Activated CD4-positive, alpha-beta T cell treated with anti-CD3 and anti-CD28 coated beads, Interleukin-2, amount 50 U/mL, for 1 hour (primary cell): ENCODE data around the gene ATIC.

Experiments used
- DNase-seq: peaks from one replicate; pipeline ENCODE4 v3.0.0-alpha.2; 2020

ATIC gene

DNA sequence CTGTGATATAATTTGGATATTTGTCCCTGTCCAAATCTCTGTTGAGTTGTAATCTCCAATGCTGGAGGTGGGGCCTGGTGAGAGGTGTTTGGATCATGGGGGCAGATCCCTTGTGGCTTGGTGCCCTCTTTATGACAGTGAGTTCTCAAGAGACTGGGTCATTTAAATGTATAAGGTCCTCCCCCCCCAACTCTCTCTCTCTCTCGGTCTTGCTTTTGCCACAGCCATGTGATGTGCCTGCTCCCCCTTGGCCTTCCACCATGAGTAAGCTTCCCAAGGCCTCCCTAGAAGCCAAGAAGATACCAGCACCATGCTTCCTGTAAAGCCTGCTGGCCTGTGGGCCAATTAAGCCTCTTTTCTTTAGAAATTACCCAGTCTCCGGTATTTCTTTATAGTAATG is 65.4 kb downstream of the ATIC start:
- DNase-seq, result no peak

DNA sequence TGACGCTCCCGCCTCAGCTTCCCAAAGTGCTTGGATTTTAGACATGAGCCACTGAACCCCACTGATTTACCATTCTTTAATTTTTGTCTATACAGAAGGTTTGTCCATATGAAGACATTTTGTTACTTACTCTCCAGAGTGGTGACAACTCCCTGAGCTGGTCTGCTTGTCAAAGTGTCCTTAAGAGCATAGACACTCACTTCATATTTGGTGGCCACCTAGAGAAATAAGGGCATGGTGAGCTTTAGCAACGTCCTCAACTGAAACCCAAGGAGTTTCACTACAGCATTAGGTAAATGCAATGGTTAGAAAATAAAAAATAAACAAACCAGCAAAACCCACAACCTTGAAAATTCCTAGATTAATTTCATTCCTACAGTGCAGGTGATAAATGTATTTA is 66.2 kb downstream of the ATIC start:
- no peak for DNase-seq

DNA sequence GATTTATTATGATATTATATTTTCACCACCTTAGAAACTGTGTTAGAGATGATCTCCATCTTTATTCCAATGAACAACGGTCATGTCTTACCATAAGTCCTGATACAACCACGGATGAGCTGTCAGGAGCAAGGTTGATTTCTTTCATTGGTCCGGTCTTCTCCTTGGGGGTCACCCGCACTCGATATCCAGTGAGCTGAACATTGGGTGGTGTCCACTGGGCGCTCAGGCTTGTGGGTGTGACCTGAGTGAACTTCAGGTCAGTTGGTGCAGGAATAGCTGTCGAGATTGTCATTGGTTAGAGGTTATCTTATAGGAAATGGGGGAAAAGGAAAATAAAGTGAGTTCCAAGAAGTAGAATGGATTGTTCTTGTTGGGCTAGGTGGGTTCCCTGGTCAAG is 67.2 kb downstream of the ATIC start:
- no peak for DNase-seq

DNA sequence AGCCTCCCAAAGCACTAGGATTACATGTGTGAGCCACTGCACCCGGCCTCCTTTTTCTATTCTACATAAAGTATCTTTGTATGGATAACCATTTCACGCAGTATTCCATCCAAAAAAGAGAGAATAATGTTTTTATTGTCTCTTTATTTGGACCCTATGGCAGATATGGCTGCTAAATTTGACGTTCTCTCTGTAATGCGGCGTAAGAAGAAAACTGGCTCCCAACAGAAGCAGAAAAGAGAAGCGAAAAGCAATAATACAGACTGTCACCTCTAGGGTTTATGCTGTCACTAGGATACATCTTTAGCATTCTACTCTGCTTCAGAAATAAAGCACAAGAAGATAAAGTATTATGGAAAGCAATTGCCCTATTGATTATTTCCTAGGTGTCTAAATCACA is 68.1 kb downstream of the ATIC start:
- DNase-seq, result no peak

DNA sequence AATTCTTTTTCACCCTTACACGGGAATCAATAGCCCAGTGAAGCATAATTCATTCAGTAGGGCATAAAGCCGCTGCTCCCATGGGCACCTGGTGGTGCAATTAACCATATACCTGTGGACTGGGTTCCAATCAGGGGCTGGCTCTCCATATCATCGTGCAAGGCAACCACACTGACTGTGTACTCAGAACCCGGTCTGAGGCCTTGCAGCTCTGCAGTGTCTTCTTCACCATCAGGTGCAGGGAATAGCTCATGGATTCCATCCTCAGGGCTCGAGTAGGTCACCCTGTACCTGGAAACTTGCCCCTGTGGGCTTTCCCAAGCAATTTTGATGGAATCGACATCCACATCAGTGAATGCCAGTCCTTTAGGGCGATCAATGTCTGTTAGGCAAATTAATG is 68.8 kb downstream of the ATIC start:
- DNase-seq, result no peak

DNA sequence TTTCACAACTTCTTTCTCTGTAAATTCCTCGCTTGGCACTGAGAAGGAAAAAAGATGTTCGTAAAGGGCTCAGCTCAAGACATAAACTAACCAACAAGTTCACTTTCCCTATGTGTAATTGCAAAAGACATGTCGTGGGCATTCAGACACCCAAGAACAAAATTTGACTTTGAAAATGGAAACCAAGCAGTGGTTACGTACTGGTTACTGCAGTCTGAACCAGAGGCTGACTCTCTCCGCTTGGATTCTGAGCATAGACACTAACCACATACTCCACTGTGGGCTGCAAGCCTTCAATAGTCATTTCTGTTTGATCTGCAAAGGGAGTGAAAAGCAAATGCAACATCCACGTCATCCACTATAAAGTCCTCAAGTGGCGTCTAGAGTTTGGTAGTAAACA is 70.2 kb downstream of the ATIC start:
- DNase-seq, result no peak

DNA sequence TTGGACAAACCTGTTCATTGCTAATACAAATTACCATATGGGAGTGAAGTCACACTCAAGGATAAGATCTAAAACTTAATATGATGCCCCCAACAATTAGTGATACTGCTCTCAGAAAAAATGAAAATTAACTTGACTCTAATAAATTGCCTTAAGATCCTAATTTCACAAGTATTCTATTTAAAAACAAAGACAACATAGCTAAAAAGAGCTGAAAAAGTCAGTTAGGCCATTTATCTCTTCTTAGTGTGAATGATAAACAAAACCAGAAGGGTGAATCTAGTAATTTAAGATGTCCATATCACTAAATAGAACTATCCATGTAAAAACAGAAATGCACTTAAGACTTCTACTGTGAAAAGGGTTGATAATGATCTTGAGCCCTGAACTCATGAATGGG is 70.6 kb downstream of the ATIC start:
- no peak for DNase-seq

DNA sequence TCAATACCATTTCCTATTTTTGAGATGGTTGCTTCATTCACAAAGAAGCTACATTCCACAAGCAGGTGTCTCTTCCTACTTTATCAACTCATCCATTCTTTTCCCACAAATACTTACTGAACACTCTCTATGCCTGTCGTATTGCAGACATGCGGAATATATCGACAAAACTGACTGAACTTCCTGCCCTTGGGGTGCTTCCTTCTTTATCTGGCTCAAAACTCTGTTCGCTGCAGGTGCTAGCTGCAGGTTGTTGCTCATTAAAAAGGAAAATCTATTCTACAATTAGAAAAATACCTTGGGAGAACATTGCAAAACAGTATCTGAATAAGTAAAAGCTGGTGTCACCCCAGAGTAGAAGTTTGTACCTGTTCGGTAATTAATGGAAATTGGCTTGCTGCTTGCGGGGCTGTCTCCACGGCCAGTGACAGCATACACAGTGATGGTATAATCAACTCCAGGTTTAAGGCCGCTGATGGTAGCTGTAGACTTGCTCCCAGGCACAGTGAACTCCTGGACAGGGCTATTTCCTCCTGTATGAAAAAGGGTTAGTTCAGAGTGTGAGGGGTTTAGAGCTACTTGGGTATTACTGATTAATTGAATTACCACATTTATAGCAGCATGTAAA is 71.9 kb downstream of the ATIC start:
- DNase-seq, result no peak

DNA sequence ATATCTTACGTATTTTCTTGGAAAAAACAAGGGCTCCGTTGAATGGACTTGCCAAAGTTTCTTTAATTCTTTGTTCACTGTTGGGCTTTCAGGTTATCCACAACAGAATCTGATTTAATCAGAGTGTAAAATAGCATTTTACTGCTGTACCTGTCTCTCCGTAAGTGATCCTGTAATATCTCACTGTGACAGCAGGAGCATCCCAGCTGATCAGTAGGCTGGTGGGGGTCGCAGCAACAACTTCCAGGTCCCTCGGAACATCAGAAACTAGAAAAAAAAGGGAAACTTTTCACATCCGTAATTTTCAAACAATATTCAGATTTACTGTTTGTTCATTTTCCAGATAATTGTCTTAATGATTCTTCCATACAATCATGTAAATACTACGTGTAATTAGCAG is 72.9 kb downstream of the ATIC start:
- no peak for DNase-seq

DNA sequence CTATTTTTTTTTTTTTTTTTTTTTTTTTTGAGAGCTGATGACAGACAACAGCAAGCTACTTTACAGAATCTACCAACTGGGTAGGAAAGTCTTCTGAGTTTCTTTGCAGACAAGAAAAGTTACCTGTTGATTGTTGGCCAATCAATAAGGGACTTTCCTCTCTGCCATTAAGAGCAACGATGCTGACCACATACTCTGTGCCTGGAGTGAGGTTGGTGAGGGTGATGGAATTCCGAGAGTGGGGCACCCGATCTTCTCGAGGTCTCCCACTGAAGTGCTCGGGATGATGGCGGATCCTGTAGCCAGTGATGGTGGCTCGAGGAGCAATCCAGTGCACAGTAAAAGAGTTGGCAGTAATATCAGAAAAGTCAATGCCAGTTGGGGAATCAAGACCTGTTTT is 74.7 kb downstream of the ATIC start:
- no peak for DNase-seq

DNA sequence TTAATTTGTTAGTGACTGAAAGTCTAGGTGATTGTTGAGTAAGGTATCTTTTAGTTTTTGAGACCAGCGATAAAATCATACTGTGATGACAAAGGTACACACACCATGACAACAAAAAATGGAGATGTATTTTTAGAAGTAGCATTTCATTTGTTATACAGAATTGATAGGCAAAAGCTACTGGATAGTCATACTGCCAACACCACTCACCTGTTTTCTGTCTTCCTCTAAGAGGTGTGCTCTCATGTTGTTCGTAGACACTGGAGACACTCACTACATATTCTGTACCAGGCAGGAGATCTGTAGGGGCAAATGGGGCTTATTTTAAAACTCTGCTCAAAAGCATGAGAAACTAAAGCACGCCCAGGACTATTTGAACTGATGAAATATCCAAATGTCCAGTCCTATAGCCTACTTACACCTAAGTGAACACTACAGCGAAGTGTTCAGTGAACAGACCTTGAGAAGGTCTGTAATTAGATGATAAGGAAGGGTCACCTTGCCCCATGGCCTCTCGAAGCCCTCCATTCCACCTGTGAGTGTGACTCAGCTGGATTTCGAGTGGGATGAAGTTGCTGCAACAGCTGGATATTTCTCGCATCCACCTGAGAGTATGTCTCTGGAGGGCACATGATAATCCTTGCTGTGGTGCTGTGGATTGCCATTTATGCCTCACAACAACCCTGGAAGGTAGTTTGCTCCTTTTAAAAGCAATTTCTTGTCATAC is 76.3 kb downstream of the ATIC start:
- no peak for DNase-seq

DNA sequence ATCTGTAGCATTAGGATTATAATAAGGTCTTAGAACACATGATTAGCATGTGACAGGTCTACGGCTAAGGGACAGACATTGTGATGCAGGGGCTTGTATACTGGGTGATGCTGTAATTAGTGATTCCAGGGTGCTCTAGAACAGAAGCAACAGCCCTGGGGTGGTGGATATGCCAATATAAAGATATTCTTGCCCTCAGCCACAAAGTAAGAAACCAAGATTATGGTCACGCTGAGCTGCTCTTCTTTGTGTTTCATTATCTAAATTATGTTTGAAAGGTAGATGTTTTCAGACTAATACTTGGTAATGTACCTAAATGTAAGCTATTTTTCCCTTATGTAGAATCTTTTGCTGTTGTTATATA is 78.7 kb downstream of the ATIC start:
- DNase-seq, result no peak

DNA sequence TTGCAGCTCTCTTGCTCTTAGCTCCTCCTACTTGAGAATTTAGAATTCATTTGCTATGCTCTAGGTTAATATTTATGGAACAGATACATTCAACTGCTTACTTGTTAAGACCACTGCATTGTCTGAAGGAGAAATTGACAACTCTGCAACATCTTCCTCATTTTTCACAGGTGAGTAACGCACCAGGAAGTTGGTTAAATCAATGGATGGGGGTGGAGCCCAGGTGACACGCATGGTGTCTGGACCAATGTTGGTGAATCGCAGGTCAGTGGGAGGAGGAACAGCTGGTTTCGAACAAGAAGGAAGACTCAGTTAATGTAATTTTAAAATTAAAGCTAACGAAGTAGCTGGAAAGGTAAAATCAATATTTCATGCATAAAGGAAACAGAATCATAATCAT is 79.7 kb downstream of the ATIC start:
- no peak for DNase-seq

DNA sequence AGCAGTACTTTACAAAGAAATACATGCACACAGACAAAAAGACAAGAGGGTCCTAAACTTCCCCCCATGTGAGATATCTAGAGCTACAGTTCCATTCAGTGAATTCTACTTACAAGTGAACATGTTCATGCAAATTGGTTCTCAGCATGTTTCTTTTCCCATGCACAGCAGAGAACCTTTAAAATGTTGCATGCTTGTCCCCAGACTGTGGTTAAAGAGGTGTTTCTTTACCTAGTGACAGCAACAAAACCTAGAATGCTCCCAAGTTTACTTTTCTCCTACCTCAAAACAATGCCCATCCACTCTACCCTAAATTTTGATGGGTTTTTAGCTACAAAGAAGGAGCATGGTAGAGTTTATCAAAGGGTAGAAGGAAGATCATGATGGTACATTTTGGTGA is 80.3 kb downstream of the ATIC start:
- DNase-seq, result no peak

DNA sequence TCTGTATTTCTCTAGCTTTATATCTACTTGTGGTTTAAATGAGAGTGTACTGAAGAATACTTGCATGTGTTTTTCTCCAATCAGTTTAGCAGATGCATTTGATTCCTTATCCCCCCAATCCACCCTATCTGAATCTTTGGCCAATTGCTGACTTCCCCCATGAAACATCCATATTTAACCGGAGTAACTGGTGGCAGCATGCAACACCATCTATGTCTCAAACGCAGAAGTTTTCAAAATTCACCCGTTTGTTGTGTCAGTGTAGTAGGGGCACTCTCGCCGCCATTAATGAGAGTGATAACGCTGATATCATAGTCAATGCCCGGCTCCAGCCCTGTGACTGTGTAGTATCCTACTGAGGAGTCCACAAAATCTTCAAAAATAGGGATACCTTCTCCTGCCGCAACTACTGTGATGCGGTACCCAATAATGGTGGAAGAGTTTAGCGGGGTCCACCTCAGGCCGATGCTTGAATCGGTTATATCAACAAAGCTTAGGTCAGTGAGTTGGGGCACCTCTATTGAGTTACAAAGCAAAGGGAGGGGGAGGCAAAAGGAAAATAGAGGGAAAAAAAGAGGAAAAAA is 80.9 kb downstream of the ATIC start:
- no peak for DNase-seq

DNA sequence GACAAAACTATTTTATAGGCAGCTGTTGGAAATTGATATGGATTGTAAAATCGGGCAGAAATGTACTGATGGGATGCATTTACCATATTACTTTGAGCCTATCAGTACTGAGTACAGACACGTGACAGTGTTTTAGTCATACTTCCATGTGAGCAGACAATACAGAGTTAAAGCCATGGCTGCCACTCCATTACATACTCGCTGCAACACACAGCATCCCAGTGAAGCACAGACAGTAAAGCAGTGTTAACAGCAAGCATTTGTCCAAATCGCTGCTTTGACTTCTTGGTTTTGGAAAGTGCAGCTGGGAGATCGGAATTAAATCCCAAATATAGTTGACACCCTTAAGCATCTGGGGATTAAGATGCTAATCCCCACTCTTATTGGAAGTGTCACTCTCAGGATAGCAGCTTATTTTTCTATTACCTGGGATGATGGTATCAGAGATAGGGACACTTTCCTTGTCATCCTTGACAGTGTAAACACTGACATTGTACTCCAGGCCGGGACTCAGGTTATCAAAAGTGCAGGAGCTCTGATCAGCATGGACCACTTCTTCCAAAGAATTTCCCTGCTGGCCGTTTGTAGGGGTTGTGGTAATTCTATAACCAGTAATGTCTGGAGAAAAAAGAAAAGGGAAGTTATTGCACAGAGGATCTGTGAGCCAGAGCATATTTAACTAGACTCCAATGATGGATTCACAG is 82.4 kb downstream of the ATIC start:
- DNase-seq, result no peak

DNA sequence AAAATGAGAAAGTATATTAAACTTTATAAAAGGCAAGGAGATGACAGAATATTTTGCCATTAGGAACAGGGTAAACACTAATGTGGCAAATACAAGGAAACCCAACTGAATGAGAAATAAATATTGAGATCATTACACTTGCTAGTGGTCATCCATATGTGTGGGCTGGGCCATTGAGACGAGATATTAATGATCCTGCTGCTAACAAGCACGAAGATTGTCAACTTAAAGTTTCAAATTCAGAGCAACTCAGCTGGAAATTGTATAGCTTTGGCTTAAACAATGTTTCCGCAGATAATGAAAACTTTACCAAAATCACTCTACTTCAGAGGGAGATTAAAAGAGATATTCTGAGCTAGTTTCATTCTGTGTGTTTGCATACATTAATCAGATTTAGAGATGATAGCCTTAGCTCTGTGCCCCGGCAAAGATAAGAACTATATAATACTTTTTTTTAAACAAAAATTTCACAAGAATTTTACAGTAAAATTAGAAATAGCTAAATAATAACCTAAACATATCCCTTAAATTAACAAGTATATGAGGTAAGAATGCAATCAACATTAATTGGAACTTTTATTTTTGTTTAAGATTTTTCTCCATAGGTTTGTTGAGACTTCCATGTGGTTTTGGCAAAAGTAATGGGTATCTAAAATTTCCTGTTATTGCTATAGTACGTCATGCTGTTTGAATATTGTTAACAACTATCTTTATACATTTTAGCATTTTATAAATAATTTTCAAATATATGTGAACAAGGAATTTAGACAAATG is 84.0 kb downstream of the ATIC start:
- no peak for DNase-seq

DNA sequence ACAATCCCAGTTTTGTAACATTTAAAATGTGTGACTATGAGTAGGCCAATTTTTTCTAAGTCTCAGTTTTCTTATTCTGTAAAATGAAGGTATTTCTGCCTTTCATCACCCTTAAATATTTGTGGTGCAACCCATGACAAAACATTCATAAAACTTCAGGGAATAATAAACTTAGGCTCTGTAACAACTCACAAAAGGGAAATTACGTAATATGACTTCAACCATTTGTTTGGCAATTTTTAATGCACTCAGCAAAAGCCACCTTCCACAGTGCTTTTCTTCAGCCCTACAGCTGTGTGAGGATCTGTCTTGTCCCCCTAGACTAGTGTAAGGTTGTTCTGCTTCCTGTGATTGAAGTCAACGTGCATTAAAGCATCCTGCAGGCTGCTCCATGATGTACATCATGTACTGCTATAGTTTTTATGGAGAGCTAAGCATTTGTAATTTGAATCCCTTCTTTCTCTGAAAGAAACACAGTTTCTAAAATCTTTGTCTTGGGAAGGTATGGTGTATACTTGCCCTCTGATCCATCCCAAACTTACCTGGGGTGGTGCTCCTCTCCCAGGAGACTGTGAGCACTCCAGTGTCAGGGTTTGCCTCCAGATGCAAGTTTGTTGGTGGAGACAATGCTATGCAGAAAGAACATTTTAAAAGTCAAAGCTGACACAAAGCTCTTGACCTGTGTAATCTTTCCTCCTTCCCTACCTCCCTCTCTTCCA is 84.9 kb downstream of the ATIC start:
- no peak for DNase-seq

DNA sequence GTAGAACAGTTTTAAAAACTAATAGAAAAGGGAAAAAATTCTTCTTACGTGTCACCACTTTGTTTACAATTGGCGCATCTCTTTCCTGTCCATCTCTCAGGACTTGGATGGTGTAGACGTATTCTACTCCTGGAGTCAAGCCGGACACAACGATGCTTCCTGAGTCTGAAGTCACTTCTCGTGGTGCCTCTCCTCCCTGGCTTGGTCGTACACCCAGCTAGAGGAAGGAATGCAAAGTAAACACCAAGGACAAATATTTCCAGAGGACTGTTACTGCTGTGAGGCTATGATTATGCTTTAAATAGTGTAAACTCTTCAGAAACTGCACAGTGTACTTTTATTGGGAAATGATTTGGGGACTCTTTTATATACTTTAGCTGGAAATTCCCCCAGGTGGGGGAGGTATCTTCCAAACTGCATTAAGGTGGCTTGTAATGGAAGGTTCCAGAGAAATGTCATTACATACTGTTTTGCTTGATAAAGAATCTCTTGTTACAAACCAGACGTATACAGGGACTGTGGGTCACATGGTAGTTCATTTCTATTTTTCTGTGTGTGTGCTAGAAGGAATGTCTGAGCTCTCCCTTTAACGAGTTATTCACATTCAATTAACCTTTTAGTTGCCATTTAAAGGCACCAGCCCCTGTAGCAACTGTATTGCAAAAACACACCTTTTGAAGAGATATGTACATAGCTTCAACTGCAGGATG is 85.9 kb downstream of the ATIC start:
- no peak for DNase-seq

DNA sequence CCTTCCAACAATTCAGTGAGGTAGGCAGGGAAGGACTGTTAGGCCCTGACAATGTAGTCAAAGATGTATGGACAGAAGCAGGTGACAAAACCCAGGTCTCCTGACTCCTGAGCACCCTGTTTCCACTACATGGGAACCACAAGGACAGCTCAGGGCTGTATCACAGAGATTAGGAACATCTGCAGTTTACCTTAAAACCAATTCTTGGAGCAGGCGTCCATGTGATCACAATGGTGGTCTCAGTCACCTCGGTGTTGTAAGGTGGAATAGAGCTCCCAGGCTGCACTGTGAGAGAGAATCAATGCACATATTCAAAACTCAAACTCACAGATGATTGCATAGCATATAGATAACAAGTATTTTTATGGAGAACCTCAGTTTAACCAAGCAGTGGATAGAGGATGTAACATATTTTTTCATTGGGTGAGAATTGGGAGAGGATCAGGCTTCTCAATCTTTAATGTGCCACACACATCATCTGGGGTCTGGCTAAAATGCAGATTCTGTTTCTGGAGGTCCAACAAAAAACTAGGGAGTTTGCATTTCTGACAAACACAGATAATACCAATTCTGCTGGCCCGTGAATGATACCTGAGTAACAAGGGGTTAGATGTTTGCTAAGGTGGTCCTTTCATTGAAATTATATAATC is 87.3 kb downstream of the ATIC start:
- DNase-seq, result no peak
